ENCODE results near the gene RETREG1. TPM values are rescaled to one million over a fixed set of nuclear protein-coding genes. Genes with fewer than 3 reads are reported as not detected.
"Not testable (repeated sequence)": the region's sequence is repeated elsewhere in the genome, so short reads cannot be mapped to it uniquely, and the experiment has no call there.

Gene RETREG1
- total RNA-seq, 1 experiment from 2014 or later, result 3.4 TPM

DNA sequence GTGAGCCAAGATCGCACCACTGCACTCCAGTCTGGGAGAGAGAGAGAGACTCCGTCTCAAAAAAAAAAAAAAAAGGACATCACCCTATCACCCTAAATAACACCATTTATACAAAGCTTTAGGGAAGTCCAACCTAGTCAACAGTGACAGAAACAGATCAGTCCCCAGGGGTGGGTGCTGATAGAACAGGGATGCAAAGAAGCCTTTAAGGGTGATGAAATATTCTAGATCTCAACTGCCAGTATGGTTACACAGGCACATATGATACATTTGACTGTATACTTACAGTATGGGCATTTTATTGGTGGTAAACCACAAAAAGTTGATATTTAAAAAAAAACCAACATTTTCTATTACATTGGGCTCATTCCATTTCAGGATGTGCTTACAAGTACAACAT is 4.8 kb downstream of the RETREG1 start:
- H3K4me2 ChIP-seq (ENCODE audit: insufficient read depth, insufficient read length, low read length), result no peak overlapping the region
- no peak overlapping the region for H3K4ac ChIP-seq (ENCODE audit: low read depth, low read length)
- H4K91ac ChIP-seq (ENCODE audit: insufficient read length, low read depth, low read length), result no peak overlapping the region

DNA sequence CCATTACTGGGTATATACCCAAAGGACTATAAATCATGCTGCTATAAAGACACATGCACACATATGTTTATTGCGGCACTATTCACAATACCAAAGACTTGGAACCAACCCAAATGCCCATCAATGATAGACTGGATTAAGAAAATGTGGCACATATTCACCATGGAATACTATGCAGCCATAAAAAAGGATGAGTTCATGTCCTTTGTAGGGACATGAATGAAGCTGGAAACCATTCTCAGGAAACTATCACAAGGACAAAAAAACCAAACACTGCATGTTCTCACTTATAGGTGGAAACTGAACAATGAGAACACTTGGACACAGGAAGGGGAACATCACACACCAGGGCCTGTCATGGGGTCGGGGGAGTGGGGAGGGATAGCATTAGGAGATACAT is 5.9 kb downstream of the RETREG1 start:
- not testable (repeated sequence) for H3K56ac ChIP-seq (ENCODE audit: insufficient read length, low read depth, low read length); H3K14ac ChIP-seq (ENCODE audit: insufficient read depth, low read length); H2BK12ac ChIP-seq (ENCODE audit: insufficient read length, low read depth, low read length); H3K4me1 ChIP-seq (ENCODE audit: insufficient read depth, low read length); H2BK5ac ChIP-seq (ENCODE audit: insufficient read length, low read length); H3K9me3 ChIP-seq (ENCODE audit: control insufficient read depth, low read depth, low read length); H3K9me3 Mint-ChIP-seq; H3K27ac ChIP-seq (ENCODE audit: insufficient read length, low read depth, low read length); H3K18ac ChIP-seq (ENCODE audit: insufficient read length, low read depth, low read length); H3K36me3 Mint-ChIP-seq (ENCODE audit: insufficient read depth in 1 of 3, low read depth in 3 of 3); H4K20me1 ChIP-seq (ENCODE audit: control insufficient read depth, insufficient read depth, insufficient read length); H2AK5ac ChIP-seq (ENCODE audit: insufficient read length, low read length); H4K5ac ChIP-seq (ENCODE audit: insufficient read length, low read depth, low read length); H3K4me3 Mint-ChIP-seq; H3K79me1 ChIP-seq (ENCODE audit: insufficient read depth, low read depth, low read length, poor library complexity, severe bottlenecking); H4K91ac ChIP-seq (ENCODE audit: insufficient read length, low read depth, low read length); H2AFZ ChIP-seq (ENCODE audit: low read length); H3T11ph ChIP-seq (ENCODE audit: low read length); H2BK120ac ChIP-seq (ENCODE audit: low read depth, low read length, poor library complexity, severe bottlenecking); H3K9ac ChIP-seq (ENCODE audit: extremely low read depth, insufficient read length, low read length); H3K4me2 ChIP-seq (ENCODE audit: insufficient read depth, insufficient read length, low read length); H2BK20ac ChIP-seq (ENCODE audit: low read depth, low read length, poor library complexity, severe bottlenecking); H2BK15ac ChIP-seq (ENCODE audit: low read depth, low read length); DNase-seq; H3K23ac ChIP-seq (ENCODE audit: insufficient read length, low read depth, low read length); H3K27me3 ChIP-seq (ENCODE audit: insufficient read depth, low read length); H4K8ac ChIP-seq (replicated peaks; ENCODE audit: insufficient read length, low read depth, low read length); H3K27ac Mint-ChIP-seq; H3K4ac ChIP-seq (ENCODE audit: low read depth, low read length); H3K79me2 ChIP-seq (ENCODE audit: insufficient read depth, low read length); H3K23me2 ChIP-seq (ENCODE audit: insufficient read length, low read depth, low read length, poor library complexity, severe bottlenecking)
- H3K27me3 Mint-ChIP-seq (ENCODE audit: low read depth), result peaks cover 16% of the 10 kb centered on the region
- peaks cover 8 to 12% of the 10 kb centered on the region in 2 experiments for H3K4me1 Mint-ChIP-seq
- WGBS (ENCODE audit: extremely low coverage, insufficient read length, low lambda C conversion rate), result no CpG with 5 or more reads among the region's 2 CpGs

More for the DNA sequence above, 4.8 kb downstream of the RETREG1 start:
- Histone ChIP-seq H4K5ac (ENCODE audit: insufficient read length, low read depth, low read length) (no peak overlapping the region), H2BK5ac (ENCODE audit: insufficient read length, low read length) (no peak overlapping the region), H4K20me1 (ENCODE audit: control insufficient read depth, insufficient read depth, insufficient read length) (no peaks in the 10 kb centered on the region), H2BK20ac (ENCODE audit: low read depth, low read length, poor library complexity, severe bottlenecking) (no peak overlapping the region), H2BK12ac (ENCODE audit: insufficient read length, low read depth, low read length) (no peak overlapping the region), H3K79me1 (ENCODE audit: insufficient read depth, low read depth, low read length, poor library complexity, severe bottlenecking) (no peaks in the 10 kb centered on the region), H3K27ac (ENCODE audit: insufficient read length, low read depth, low read length) (no peak overlapping the region), H3K23me2 (ENCODE audit: insufficient read length, low read depth, low read length, poor library complexity, severe bottlenecking) (peaks cover 7% of the 10 kb centered on the region), H4K8ac (replicated peaks; ENCODE audit: insufficient read length, low read depth, low read length) (no peak overlapping the region), H3K23ac (ENCODE audit: insufficient read length, low read depth, low read length) (no peak overlapping the region), H2BK120ac (ENCODE audit: low read depth, low read length, poor library complexity, severe bottlenecking) (no peak overlapping the region), H3T11ph (ENCODE audit: low read length) (no peak overlapping the region), H3K56ac (ENCODE audit: insufficient read length, low read depth, low read length) (no peak overlapping the region), H2BK15ac (ENCODE audit: low read depth, low read length) (no peak overlapping the region), H2AK5ac (ENCODE audit: insufficient read length, low read length) (no peak overlapping the region), H3K14ac (ENCODE audit: insufficient read depth, low read length) (no peak overlapping the region), H3K79me2 (ENCODE audit: insufficient read depth, low read length) (no peaks in the 10 kb centered on the region), H3K9ac (ENCODE audit: extremely low read depth, insufficient read length, low read length) (no peak overlapping the region), H3K27me3 (ENCODE audit: insufficient read depth, low read length) (peaks cover 9% of the 10 kb centered on the region; the same call in 1 of the 2 replicates), H3K4me1 (ENCODE audit: insufficient read depth, low read length) (peaks cover 4% of the 10 kb centered on the region; the same call in 1 of the 2 replicates), H3K18ac (ENCODE audit: insufficient read length, low read depth, low read length) (no peak overlapping the region), H3K9me3 (ENCODE audit: control insufficient read depth, low read depth, low read length) (no peaks in the 10 kb centered on the region), H2AFZ (ENCODE audit: low read length) (no peak overlapping the region)
- H3K27me3 Mint-ChIP-seq (ENCODE audit: low read depth), result peaks cover 23% of the 10 kb centered on the region
- H3K27ac Mint-ChIP-seq, result no peak overlapping the region
- H3K4me3 Mint-ChIP-seq, result no peak overlapping the region
- TF ChIP-seq, protein P1, sequence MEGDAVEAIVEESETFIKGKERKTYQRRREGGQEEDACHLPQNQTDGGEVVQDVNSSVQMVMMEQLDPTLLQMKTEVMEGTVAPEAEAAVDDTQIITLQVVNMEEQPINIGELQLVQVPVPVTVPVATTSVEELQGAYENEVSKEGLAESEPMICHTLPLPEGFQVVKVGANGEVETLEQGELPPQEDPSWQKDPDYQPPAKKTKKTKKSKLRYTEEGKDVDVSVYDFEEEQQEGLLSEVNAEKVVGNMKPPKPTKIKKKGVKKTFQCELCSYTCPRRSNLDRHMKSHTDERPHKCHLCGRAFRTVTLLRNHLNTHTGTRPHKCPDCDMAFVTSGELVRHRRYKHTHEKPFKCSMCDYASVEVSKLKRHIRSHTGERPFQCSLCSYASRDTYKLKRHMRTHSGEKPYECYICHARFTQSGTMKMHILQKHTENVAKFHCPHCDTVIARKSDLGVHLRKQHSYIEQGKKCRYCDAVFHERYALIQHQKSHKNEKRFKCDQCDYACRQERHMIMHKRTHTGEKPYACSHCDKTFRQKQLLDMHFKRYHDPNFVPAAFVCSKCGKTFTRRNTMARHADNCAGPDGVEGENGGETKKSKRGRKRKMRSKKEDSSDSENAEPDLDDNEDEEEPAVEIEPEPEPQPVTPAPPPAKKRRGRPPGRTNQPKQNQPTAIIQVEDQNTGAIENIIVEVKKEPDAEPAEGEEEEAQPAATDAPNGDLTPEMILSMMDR (conservative IDR thresholded peaks at IDR 0.05), result no peak
- peaks cover 11 to 16% of the 10 kb centered on the region in 2 experiments for H3K4me1 Mint-ChIP-seq
- peaks cover 0 to 4% (median 0%) of the 10 kb centered on the region in 3 experiments; a peak in 1 of 7 replicates for H3K36me3 Mint-ChIP-seq (ENCODE audit: insufficient read depth in 1 of 3, low read depth in 3 of 3)
- peaks cover 0 to 2% of the 10 kb centered on the region in 2 experiments; a peak in 1 of 5 replicates for H3K9me3 Mint-ChIP-seq
- DNase-seq, result no peak
- no CpG with 5 or more reads among the region's 2 CpGs for WGBS (ENCODE audit: extremely low coverage, insufficient read length, low lambda C conversion rate)
